ENCODE measurements around the gene EFCAB6.

DNA sequence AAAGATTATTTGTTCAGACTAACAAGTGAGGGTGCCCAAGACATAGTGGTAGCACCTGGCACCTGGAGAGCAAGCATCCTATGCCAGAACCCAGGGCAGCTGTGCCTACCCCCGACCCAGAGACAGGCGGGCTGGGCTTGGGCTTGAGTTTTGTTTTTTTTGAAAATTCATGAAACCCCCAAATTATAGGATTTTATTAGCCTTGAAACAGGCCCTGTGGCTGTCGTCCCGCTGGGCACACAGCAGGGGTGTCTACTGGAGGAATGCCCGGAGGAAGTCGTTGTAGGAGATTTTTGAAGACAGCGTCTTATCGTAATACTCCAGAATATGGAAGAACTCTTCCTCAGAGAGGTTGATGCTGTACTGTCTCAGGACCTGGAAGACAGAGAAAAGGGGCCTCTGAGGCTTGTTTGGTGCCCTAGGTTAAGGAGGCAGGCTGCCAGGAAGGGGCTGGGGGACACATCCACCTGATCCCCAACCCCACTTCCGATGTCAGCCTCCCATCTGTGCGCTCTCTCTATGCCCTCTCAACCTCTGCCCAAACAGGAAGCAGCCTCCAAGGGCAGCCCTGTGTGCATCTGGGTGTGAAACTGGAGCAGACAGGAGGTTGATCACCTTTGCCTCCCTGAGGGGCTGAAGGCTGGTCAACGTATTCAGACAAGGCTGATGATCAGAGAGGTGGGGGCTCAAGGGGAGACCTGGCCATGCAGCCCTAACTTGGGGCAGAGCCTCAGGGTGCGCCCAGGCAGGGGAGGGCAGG lies 283.3 kb downstream of the EFCAB6 start:
- no peak for TF ChIP-seq TSHZ2 (CRISPR knock-in tag; IDR thresholded peaks at IDR 0.05)
- no peak for TF ChIP-seq PPARA (CRISPR knock-in tag; IDR thresholded peaks at IDR 0.05; ENCODE audit: borderline replicate concordance)
- TF ChIP-seq ZFP30 (CRISPR knock-in tag; IDR thresholded peaks at IDR 0.05) = no peak
- TF ChIP-seq, protein P1, sequence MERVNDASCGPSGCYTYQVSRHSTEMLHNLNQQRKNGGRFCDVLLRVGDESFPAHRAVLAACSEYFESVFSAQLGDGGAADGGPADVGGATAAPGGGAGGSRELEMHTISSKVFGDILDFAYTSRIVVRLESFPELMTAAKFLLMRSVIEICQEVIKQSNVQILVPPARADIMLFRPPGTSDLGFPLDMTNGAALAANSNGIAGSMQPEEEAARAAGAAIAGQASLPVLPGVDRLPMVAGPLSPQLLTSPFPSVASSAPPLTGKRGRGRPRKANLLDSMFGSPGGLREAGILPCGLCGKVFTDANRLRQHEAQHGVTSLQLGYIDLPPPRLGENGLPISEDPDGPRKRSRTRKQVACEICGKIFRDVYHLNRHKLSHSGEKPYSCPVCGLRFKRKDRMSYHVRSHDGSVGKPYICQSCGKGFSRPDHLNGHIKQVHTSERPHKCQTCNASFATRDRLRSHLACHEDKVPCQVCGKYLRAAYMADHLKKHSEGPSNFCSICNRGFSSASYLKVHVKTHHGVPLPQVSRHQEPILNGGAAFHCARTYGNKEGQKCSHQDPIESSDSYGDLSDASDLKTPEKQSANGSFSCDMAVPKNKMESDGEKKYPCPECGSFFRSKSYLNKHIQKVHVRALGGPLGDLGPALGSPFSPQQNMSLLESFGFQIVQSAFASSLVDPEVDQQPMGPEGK (CRISPR knock-in tag; IDR thresholded peaks at IDR 0.05; ENCODE audit: borderline replicate concordance) = no peak
- TF ChIP-seq ZC3H10 (CRISPR knock-in tag; IDR thresholded peaks at IDR 0.05) = no peak
- TF ChIP-seq TCF4 (CRISPR knock-in tag; IDR thresholded peaks at IDR 0.05; ENCODE audit: borderline replicate concordance) = no peak
- TF ChIP-seq, protein P2, sequence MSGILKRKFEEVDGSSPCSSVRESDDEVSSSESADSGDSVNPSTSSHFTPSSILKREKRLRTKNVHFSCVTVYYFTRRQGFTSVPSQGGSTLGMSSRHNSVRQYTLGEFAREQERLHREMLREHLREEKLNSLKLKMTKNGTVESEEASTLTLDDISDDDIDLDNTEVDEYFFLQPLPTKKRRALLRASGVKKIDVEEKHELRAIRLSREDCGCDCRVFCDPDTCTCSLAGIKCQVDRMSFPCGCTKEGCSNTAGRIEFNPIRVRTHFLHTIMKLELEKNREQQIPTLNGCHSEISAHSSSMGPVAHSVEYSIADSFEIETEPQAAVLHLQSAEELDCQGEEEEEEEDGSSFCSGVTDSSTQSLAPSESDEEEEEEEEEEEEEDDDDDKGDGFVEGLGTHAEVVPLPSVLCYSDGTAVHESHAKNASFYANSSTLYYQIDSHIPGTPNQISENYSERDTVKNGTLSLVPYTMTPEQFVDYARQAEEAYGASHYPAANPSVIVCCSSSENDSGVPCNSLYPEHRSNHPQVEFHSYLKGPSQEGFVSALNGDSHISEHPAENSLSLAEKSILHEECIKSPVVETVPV (CRISPR knock-in tag; IDR thresholded peaks at IDR 0.05) = no peak
- no peak for TF ChIP-seq TOX (CRISPR knock-in tag; IDR thresholded peaks at IDR 0.05; ENCODE audit: borderline replicate concordance)

Measured in SK-N-SH treated with all-trans-retinoic acid at 6 μM for 48 hours (cell line).